Hematopoietic multipotent progenitor cell treated with erythropoietin and hydrocortisone succinate and interleukin-3 and kit ligand, for 4 days (in vitro differentiated cells): ENCODE measurements around the gene FGFBP1.
"Not testable (repeated sequence)": the region's sequence is repeated elsewhere in the genome, so short reads cannot be mapped to it uniquely, and the experiment has no call there.

Experiments used
- DNase-seq: peaks from one replicate; pipeline ENCODE4 v3.0.0-alpha.2; 2015

The FGFBP1 gene

GRCh38 chr4:15944895-15945294 is 6.4 kb upstream of the FGFBP1 start:
- DNase-seq: no peak

- no peak for DNase-seq
Observed at GRCh38 chr4:15942283-15942682, 3.7 kb upstream of the FGFBP1 start.

- no peak for DNase-seq
Observed at GRCh38 chr4:15938182-15938581, 358 bp downstream of the FGFBP1 start.

DNA sequence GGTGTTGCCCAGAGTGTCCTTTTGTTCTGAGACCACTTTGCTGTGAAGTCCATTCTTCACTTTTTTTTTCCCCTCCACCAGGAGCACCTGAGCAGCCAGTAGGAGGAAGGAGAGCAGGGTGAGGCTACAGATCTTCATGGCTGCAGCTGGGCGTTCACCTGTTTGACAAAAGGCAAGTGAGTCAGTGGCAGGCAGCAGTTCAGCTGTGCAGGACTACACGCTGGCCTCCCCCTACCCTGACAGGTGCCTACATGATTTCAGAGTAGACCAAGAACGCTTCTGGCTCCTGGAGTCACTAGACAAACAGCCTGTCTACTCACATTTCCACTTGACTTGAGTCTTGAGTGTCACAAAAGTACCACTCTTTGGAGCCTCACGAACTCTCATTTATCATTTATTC is 2.0 kb downstream of the FGFBP1 start:
- DNase-seq: no peak

- no peak for DNase-seq
Observed at GRCh38 chr4:15935504-15936402, 2.8 kb downstream of the FGFBP1 start.

DNA sequence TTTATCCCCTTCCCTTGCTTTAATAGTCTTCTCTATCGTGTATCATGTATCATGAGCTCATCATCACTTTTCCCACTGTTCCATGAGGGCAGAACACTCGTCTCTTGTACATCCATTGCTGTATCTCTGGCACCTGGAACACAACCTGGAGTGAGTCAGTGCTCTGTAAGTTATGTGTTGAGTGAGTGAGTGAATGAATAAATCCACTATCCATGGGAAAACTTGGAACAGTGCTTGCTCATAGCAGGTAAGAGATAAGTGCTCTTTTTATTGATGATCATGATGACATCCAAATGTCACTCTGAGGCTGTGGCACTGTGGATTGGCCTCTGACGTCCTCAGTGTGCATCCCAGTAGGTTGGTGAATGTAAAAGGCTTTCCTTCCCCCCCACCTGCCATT is 4.3 kb downstream of the FGFBP1 start:
- DNase-seq: no peak

DNA sequence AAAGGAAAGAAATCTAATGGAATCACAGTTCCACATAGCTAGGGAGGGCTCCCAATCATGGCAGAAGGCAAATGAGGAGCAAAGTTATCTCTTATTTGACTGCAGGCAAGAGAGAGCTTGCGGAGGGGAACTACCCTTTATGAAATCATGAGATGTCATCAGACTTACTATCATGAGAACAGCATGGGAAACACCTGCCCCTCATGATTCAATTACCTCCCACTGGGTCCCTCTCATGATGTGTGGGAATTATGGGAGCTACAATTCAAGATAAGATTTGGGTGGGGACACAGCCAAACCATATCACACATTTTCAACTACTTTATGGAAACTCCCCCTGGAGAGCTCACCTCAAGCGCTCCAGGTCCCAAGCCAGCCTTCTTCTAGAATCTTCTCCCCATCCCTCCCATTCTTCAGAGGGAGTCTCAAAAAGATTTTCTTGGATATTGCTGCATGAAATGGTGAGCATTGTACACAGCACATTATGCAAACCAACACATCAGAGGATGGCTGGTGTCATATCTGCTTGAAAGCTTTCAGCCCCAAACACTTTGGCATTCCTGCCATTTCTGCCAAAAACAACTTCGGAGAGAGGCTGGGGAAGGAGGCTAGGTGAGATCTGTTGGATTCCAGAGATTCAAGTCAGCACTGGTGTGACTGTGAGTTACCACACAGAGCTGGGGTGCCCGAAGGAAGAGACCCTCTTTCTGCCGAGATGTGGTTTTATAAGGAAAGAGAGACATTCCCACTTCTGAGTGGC is 6.9 kb downstream of the FGFBP1 start:
- no peak for DNase-seq

DNA sequence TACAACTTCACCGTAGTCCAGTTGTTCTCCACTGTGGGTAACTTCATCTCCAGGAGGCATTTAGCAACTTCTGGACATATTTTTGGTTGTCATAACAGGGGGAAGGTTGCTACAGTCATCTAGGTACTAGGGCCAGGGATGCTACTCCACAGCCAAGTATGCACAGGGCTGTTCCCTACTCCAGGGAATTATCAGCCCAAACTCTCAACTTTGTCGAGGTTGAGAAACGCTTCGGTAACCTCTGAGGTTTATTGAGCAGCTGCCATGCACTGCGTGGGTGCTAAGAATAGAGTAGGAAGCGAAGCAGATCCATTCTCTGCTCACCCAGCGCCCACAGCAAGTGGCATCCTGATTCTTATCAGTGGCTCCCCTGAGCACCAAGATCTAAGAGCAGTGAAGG is 8.2 kb downstream of the FGFBP1 start:
- no peak for DNase-seq

DNA sequence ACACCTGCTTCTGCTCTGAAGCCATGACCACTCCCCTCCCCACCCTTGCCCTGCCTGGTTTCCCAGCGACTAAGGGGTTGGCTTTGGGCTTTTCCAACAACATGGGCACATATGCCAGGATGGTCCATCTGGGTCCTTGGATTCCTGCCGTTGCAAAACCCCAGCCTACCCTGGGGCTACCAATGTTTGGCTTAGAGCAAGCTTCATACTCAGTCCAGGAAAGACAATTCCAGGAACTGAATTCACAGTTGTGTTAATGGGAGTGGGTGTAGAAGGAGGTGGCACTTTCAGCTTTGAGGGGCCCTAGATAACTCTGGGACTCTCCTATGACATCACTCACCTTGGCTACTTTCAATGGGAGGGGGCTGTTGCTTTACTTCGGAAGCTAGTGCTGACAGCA is 9.0 kb downstream of the FGFBP1 start:
- no peak for DNase-seq

DNA sequence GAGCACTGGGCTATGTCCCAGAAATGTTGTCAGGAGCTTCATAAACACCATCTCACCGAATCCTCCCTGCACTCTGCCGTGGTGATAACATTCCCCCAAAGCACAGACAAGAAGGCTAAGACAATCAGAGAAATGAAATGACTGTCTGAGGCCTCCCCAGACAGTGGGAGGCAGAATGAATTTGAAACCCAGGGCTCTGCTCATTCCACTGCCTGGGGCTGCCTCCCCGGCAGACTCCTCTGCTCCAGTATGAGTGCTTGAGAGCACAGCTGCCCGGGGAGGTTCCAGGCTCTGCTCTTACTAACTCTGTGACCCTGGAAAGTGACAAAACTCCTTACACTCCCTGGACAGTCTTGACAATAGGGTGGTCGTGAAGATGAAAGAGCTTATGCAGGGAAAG is 9.7 kb downstream of the FGFBP1 start:
- DNase-seq: no peak

DNA sequence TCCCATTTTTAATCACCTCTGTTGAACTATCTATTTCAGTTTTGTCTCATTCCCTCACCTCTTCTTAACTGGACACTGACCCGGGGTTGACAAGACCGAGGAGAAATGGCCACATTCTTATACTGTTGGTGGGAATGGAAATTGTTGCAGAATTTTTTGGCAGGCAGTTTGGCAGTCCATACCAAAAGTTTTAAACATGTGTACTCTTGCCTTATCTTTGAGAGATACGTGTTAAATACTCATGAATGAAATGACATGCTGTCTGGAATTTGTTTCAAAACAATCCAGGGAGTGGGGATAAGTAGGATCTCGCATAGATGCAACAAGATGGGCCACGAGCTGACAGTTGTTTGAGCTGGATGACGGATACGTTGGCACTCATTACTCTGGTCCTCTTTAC is 12.1 kb downstream of the FGFBP1 start:
- DNase-seq: no peak

DNA sequence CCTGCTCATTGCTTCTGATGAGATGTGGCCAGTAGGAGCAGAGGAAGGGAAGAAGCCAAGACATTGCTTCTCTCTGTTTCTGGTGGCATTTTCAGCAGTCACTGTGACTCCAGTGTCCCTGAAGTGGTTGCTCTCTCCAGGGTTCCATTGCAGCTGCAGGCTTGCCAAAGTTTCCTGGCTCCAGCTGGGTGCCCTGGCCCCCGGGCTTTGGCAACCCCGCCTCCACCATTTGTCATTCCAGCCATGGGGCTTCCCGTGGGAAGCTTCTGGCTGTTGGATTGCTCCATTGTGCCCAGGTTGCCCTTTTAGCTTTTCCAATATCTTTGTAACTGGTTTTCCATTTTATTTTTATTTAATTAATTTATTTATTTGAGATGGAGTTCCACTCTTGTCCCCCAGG is 12.7 kb downstream of the FGFBP1 start:
- no peak for DNase-seq

DNA sequence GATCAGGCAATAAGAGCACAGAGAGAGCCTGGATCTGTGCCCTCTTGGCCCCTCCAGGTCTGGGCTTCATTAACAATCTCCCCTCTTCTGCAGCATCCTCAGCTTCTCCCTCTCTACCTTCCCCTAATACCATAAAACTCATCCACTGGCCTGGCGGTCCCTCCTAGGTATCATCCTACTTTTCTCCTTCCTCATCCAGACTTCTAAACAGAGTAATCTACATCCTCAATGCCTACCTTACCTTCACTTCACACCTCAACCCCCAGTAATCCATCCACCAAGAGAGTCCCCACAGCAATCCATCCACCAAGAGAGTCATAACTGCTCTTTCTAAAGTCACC is 17.0 kb downstream of the FGFBP1 start:
- no peak for DNase-seq

DNA sequence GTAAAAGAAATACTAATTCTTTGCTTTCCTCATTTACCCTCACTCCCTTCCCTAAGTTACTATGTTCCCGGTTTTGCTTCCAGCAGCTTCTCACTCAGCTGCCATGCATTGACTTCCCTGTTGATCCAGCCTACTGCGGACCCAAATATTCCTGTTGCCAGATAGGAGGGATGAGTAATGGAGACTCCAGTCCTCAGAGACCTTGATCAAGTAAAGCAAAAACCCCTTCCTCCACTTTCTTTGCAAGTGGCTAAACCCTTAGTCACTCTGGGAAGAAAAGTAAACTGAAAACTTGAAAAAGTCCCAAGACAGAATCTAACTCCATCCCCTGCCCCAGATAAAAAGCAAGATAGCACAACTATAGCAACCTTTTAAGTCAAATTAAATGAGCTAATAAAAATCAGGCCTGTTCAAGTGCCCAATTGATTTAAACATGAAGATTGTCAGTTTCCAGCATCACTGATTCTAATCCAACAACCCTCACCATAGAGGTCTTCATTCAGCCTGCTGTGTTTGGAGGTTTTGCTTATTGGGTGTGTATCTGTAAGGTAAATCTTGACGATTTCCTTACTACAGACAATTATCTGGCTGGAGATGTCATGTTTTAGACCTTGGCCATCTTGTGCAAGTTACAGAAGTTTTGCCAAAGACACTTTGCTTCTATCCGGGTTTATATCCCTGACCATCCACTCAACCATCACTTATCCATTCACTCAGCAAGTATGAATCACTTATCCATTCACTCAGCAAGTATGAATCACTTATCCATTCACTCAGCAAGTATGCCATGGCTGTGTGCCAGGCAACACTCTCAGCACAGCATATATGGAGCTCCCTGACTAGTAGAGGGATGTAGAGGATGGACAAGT is 17.6 kb downstream of the FGFBP1 start:
- DNase-seq: no peak

GRCh38 chr4:15918484-15919129 is 19.9 kb downstream of the FGFBP1 start:
- DNase-seq: no peak

GRCh38 chr4:15917297-15917696 is 21.2 kb downstream of the FGFBP1 start:
- DNase-seq: no peak

DNA sequence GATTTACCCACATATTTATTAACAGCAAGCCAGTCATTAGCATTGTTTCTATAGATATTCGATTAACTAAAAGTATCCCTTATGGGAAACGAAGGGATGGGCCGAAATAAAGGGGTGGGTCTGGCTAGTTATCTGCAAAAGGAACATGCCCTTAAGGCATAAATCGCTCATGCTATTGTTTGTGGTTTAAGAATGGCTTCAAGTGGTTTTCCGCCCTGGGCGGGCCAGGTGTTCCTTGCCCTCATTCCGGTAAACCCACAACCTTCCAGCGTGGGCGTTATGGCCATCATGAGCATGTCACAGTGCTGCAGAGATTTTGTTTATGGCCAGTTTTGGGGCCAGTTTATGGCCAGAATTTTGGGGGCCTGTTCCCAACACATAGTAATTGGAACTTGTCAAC is 22.2 kb downstream of the FGFBP1 start:
- not testable (repeated sequence) for DNase-seq

GRCh38 chr4:15914736-15915135 is 23.8 kb downstream of the FGFBP1 start:
- DNase-seq: no peak

DNA sequence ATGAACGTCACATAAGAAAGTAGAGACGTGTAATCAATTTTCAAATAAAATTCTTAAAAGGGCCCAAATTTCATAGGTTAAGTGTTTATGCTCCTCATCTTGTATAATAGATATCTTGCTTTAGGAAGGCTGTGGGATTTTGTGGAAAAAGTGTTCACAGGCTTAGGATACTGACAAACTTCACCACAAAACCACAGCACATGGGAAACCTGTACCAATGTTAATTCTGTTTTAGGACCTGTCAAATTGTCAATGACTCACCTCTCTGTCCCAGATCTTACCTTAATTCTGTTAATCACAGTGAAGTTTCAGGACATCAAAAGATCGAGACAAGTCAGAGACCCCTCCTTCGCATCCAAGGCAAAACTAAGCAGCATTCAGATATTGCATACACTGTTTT is 24.2 kb downstream of the FGFBP1 start:
- no peak for DNase-seq

DNA sequence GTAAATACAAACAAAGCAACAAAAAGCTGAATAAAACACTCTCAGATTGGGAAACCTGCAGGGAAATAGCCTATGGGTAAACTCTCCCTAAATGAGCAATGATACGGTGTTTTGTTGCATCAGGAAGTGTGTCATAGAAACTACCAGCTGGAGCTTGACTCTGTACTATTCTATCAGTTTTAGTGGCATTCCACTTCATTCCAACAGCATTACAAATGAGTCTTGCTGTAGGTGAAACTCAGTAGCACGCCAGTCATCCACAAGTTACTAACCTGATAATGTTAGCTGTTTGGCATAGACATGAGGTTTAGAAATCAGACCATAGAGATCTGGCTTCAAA is 24.9 kb downstream of the FGFBP1 start:
- no peak for DNase-seq

- DNase-seq: no peak
Observed at GRCh38 chr4:15912961-15913630, 25.4 kb downstream of the FGFBP1 start.

DNA sequence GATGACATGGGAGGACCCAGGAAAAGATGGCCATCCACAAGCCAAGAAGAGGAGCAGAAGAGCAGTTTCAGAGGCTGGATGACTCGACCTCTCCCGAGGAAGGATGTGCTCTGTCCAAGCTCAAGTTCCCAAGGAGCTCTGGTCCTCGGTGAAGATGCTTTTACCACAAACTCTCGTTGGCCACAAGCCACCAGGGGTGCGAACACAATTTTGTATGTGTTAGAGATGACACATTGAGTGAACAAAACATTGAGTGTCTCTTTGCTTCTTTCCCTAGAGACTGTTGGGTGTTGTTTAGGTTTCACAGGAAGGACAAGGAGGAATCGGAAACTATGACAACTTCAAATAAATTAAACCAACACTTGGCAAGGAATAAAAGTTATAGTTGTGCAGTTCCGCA is 26.3 kb downstream of the FGFBP1 start:
- no peak for DNase-seq
